ENCODE data around the gene XRCC5.
"Not testable (repeated sequence)": the region's sequence is repeated elsewhere in the genome, so short reads cannot be mapped to it uniquely, and the experiment has no call there.

XRCC5 gene

DNA sequence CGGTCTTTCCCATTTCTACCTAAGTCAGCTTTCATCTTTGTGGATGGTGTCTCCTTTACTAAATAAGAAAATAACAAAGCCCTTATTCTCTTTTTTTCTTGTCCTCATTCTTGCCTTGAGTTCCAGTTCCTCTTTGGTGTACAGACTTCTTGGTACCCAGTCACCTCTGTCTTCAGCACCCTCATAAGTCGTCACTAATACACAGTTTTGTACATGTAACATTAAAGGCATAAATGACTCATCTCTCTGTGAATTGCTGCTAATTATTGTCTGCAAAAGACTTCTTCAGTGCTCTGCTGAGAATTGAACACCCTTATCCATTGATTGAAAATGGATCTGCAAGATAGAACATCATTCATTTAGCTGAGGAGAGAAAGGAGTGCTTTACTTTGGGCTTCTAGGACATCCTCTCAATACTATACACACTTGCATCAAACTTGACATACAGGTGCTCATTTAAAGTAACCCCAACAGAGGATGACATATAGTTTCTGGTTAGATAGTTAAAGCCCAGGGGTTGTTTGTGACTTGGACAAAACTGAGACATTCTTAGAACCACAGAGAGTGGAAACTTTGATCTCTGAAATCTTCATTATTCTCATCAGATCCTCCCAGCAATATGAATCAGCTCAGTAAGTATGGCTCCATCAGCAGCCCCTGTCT lies 97.0 kb downstream of the XRCC5 start:
- DNase-seq = no peak

DNA sequence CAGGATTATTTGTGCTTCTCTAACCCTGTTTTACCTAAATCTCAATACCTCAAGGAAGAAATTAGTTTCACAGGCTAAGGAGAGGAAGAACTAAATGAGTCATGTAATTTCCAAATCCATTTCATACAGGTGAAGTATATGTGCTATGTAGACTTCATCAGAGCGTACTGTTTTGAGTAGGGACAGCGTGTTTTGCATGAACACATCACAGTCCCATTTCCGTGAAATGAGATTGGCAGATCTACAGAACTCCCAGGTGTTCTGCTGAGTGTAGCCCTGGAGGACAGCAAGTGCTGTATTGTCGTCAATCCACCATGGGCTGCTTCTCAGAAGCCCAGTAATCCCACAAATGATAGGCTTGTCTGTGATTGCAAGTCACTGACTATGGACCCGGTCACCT lies 97.7 kb downstream of the XRCC5 start:
- no peak for DNase-seq

DNA sequence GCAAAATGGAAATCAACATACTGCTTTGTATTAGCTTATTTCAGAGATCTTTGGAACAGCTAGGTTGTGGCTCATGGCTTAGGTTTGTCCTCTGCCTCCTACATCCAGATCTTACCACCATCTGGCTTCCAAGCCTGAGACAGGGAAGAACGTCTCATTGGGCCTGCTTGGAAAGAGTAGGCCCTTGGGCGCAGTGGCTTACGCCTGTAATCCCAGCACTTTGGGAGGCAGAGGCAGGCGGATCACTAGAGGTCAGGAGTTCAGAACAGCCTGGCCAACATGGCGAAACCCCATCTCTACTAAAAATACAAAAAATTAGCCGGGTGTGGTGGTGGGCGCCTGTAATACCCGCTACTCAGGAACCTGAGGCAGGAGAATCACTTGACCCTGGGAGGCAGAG lies 99.5 kb downstream of the XRCC5 start:
- DNase-seq = not testable (repeated sequence)

DNA sequence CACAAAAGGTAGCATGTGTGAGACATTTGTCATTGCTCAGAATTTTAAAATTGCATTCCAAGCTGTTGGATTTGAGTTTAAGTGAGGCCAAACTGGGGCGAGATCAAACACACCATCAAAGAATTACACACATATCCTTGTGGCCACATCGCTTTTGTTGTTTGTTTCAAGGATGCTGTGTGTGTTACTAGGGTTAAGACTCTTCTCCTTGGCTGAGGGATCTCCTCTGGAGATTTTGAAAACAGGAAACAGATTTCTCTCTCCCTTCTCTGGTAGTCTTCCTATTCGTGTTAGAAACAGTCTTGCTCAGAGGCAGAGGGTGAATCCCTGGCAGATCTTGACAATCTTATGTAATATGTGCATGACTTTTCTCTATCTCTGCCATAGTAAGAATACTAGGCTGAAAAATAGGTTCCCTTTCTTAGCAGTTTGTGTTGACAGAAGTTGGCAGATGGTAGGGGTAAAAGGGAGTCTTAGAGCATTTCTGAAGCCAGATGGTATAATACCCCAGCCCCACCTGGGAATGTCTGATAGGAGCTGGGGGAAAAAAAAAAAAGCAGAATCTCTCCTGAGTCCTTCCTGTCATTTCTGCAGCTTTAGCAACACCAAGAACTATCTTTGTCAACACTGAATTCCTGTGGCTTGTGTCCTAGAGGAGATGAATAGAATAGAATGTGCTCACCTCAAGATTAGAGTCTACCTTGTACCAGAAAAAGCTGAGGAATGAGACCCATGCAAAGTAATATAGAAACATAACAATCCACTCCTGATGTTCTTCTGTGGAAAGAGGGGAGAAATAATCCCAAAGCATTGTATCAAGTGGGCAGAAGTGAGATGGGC lies 101.8 kb downstream of the XRCC5 start:
- DNase-seq = no peak

DNA sequence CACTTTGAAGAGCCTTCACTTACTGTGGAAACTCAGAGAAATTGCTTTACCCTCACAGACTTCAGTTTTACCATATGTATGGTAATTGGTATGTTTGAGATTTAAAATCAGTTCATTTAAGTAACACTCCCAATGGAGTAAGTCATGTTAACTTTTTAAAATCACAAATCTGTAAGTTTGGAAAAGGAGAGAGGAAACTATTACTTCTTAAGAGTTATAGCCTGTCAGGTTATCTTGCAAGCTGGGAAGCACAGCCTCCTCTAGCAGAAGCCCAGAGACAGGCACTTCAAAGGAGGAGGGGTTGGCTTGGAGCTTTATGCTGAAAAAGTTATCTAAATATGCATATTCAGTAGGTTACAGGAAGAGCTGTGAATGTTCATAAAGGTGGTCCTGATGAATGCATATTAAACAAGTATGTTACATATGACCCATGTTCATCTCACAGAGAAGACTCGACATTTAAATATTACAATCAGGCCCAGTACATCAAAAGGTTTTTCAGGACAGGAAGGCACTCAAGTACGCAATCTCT lies 102.5 kb downstream of the XRCC5 start:
- DNase-seq = no peak

DNA sequence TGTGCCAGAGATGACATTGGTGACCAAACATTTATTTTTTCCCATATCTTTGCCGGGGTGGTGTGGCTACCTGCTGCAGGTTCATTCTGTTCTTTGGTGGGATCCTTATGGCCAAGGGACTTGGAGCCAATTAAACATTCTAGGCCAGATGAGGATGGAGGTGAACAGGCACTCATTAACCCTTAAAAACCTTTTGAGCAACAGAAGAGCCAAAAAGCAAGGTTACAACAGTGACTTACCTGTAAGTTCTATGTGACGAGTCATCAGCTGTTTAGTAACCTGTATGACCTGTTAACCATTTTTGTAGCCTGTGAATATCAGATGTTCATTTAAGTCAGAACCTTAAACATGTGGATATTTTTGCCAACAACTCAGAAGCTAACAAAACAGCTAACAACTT lies 105.6 kb downstream of the XRCC5 start:
- no peak for DNase-seq

DNA sequence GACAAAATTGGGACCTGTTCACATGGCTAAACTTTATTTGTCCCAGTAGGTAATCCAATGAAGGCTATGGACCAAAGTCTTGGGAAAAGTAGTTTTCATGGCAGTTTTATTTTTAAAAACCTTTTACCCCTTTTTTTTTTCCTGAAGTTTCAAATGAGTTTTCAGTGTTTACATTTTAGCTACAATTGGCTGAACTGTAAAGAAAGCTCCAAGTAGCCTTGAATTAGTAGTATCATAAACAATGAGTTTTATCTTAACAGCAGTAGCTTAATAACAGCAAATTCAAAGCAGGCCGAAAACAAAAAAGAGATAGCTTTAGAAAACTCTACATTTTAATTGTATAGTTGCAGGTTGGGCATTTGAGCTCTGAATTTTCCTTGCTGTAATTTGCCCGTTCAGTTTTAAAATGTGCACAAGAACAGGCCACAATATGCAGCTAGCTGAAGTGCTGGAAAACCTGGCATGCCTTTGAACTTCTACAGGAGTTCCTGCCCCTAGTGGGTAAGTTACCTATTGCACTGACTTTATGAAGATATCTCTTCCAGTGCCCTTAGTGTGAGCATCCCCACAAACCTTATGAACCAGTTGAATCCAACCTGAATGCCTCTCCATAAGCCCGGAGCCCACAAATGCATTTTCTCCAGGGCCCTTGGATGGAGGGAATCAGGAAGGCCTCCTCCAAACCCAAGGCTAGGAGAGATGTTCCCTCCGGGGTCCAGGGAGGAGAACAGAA lies 106.7 kb downstream of the XRCC5 start:
- no peak for DNase-seq

DNA sequence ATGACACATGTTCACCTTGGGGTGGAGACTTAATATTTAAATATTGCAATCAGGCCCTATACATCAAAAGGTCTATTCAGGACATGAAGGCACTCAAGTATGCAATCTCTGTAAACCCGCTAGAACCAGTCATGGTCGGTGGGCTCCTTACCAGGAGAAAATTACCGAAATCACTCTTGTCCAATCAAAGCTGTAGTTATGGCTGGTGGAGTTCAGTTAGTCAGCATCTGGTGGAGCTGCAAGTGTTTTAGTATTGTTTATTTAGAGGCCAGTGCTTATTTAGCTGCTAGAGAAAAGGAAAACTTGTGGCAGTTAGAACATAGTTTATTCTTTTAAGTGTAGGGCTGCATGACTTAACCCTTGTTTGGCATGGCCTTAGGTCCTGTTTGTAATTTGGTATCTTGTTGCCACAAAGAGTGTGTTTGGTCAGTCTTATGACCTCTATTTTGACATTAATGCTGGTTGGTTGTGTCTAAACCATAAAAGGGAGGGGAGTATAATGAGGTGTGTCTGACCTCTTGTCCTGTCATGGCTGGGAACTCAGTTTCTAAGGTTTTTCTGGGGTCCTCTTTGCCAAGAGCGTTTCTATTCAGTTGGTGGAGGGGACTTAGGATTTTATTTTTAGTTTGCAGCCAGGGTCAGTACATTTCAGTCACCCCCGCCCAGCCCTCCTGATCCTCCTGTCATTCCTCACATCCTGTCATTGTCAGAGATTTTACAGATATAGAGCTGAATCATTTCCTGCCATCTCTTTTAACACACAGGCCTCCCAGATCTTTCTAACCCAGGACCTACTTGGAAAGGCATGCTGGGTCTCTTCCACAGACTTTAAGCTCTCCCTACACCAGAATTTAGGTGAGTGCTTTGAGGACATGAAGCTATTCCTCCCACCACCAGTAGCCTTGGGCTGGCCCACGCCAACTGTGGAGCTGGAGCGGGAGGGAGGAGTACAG lies 108.1 kb downstream of the XRCC5 start:
- no peak for DNase-seq

DNA sequence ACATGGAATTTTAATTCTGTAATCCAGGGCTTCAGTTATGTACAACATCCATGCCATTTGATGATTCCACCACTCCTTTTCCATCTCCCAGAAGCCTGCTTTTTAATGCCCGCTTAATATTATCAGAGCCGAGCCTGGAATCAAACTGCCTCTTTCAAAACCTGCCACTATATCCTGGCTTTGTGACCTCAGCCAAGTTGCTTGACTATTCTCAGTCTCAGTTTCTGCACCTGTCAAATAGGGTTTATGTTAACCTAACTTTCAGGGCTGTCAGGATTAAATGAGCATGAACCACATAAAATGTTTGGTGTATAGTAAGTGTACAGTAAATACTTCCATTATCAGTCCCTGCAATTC lies 108.7 kb downstream of the XRCC5 start:
- no peak for DNase-seq

DNA sequence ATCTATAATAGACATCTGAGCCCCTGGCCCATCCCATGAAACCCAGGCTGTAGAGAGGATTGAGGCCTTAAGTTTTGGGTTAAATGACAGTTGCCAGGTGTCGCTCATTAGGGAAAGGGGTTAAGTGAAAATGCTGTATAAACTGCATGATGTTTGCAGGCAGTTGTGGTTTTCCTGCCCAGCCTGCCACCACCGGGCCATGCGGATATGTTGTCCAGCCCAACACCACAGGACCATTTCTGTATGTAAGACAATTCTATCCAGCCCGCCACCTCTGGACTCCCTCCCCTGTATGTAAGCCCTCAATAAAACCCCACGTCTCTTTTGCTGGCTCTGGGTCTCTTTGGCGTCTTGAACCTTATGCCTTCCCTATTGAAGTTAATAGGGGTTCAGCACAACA lies 110.7 kb downstream of the XRCC5 start:
- no peak for DNase-seq

DNA sequence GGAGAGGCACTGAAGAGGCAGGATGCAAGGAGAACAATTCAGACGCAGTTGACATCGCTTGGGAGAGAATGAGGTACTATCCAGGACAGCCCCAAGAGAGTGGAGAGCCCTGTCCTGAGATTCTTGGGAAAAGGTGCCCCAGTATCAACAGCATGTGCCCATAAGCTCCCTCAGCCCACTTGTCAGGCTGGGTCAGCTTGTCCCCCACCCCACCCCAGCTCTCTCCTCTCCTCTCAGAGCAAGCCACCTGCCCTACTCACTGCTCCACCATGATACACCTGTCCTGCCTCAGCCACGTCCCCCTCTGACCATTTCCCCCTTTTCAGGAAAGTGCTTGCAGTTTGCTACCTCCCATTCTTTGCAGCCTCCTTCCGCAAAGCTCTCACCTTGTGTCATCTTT lies 111.8 kb downstream of the XRCC5 start:
- no peak for DNase-seq

DNA sequence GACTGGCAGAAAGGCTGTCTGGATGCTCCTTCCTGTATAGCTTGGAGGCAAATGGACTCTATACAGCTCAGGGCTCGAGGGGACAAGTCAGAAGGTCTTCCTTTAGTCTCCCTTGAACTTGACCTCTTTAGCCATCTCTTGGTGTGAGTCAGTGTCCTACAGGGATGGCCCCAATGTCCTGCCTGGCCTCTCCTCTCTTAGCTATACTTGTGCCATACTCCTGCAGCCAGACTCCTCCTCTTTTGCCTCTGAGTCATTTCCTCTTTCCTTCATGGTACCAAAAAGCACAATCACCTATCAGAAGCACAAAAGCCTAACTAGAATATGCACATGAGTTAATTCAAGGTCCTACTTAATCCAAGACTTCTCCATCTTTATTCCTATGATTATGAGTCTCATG lies 112.7 kb downstream of the XRCC5 start:
- no peak for DNase-seq

DNA sequence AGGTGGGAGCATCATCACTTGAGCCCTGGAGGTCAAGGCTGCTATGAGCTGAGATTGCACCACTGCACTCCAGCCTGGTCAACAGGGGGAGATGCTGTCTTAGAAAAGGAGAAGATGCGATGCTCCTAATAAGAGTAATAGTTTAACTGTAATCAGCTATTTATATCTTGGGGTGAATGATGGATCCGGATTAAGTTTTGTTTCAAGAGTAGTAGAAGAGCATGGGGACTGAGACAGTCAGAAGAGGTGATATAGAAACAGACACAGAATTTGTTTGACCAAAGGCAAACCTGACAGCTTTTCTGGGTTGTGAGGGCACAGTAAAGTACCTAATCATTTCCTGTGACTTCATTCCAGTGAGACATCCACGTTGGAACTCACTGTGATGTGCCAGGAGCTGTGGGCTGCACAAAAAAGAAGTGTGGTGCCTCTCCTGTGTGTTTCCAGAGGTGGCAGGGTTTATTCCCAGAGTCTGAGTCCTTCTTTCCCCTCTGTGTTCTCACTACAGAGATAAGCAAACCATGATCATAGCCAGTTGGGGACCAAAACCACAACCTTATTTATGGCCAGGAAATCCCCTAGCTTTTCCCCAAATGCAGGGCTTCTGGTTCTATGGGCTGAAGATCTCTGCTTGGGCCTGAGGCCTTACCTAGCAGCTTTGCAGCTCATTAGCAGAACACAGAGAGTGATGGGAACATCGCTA lies 113.7 kb downstream of the XRCC5 start:
- DNase-seq = peak; percentile 20

DNA sequence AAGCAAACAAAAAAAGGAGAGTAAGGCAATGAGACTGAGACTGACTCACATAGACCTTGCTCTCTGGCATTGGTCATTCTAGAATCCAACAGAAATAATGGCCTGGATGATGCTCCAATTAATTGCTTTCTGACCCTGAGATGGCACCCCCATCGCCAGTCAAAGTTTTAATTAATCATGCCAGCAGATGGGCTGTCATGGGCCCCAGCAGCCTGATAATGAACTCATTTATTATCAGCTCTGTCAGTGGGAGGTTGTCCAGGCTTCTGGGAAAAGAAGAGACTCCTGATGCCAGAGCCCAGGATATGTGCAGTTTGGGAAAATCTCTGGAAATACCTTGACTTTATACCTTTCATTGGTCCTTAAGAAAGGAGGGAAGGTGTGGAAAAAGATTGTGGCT lies 115.2 kb downstream of the XRCC5 start:
- no peak for DNase-seq

DNA sequence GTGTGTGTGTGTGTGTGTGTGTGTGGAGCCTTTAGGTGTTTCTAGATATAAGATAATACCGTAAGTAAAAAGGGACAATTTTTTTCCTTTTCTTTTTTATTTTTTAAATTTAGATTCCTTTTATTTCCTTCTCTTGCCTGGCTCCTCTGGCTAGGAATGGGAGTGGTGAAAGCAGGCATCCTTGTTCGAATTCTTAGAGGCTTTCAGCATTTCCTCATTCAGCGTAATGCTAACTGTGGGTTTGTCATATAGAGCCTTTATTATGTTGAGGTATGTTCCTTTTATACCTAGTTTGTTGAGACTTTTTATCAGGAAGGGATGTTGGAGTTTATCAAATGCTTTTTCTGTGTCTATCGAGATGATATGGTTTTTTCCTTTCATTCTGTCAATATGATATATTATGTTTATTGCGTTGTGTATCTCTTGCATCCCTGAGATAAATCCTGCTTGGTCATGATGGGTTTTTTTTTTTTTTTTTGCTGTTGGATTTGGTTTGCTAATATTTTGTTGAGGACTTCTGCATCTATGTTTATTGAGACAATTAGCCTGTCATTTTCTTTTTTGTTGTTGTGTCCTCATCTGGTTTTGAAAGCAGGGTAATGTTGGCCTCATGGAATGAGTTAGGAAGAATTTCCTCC lies 120.2 kb downstream of the XRCC5 start:
- no peak for DNase-seq

DNA sequence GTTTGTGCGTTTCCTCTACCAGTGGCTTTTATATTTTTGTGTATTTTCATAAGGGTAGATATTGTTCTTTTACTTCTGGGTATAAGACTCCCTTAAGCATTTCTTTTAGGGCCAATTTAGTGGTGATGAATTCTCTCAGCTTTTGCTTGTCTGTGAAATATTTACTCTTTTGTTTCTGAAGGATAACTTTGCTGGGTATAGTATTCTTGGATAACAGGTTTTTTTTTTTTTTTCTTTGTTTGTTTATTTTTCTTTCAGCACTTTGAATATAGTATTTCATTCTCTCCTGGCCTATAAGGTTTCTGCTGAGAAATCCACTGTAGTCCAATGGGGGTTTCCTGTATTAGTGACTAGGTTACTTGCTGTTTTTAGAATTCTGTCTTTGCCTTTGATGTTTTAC lies 122.7 kb downstream of the XRCC5 start:
- no peak for DNase-seq

DNA sequence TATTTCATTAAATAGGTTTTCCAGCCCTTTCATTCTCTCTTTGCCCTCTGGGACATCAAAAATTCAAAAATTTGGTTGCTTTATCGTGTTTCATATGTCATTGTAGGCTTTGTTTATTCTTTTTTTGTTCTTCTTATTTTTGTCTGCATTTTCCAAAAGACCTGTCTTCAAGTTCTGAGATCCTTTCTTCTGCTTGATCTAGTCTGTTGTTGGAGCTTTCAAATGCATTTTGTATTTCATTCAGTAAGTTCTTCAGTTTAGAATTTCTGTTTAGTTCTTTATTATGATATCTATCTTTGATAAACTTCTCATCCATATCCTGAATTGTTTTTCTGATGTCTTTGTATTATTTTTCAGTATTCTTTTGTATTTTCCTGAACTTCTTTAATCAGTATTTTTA lies 123.6 kb downstream of the XRCC5 start:
- DNase-seq = no peak

DNA sequence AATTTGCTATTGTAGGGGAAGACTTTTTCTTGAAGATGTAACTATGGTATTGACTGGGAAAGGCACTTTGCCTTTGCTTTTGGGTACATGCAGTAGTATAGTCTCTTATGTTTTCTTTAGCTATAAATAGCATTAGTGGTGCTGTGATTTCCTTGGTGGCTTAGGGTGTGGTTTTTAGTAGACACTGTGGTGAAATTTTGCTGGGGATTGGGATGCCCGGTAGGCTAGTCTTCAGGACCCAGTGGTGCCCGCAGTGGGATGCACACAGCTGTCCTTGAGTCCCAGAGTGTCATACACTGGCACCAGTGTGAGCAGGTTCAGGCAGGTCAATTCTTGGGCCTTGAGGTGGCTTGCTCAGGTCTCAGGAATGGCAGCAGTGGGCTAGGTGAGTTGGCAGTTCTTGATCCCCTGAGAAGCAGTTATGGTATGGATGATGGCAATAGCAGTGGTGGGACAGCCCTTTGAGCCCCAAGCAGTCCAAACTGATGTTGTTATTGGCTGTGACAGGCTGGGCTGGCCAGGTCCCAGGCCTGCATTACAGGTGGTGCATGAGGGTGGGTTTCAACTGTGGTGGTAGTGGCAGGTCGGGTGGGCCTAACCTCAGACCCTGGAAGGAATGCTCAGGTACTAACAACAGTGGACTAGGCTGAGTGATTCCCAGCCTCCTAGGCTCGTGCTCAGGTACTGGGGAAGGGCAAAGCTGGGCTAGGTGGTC lies 124.3 kb downstream of the XRCC5 start:
- DNase-seq = no peak

DNA sequence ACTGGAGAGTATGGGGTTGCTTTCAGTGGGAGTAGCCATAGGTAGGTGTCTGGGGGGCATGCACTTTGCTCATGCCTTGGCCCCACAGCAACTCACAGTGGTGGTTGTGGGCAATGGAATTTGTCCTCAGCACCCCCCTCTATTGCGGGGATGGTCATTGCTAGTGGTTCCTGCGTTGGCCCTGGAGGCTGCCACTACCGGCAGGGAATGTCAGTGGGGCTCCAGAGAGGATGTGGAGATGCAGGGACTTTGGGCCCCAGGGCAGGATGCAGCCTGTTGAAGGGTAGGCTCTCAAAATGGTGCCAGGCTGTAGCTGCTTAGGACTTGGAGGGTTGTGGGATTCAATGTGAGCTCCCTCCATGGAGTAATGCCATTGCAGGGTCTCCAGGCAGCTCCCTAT lies 125.0 kb downstream of the XRCC5 start:
- DNase-seq = no peak

DNA sequence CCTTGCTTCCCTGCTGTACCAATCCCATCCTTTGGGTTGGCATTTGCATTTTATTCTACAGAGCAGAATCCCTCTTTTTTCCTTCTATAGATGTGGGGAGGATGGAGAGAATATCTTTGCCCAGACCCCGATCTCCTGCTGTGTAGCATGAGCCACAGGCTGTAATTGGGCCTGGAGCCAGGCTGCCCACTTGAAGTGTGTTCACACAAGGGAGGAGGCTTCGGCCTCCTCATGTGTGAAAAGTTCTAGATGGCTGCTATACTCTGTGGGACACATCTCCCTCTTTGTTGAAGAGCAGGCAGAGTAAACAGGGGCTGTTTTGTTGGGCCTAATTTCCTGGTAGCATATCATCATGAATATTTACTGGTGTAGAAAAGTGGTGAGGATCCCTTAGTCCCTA lies 126.3 kb downstream of the XRCC5 start:
- no peak for DNase-seq

DNA sequence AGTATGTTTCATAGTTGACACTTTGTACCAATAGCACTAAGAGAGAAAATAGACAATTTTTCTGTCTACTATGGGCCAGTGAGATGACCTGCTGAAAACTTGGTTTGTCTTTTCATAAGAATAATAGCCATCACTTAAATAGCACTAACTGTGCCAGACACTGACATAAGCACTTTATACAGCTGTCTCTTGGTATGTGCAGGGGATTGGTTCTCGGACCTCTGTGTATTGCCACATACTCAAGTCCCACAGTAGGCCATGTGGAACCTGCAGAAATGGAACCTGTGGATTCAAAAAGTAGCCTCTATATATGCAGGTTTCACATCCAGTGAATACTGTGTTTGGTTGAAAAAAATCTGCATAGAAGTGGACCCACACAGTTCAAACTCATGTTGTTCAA lies 126.7 kb downstream of the XRCC5 start:
- DNase-seq = no peak
